ENCODE measurements around the gene AXL.
A peak's percentile ranks its signal among the peaks of the same experiment; 100 is the strongest.

The AXL gene

DNA sequence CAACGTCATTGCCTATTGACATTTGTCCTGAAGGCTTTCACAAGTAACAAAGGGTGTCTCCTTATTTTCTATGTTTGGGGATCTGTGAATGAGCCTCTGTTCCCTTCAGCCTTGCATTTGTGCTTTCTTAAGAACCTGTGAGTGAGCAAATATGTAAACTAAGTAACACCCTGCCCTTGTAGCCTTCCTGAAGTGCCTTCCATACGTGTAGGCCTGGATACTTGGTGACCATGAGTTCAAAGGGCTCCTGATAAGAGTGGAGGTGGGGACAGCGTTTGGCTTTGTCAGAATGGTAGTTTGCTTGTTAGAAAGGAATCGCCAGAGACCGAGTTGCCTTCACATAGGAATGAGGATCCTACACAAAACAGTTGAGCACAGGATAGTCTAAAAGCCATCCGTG lies 76.5 kb downstream of the AXL start:
- H3K4me1 ChIP-seq (ENCODE audit: control insufficient read depth, low read length): peaks cover 65% of the 10 kb centered on the region
- H3K9me3 ChIP-seq (ENCODE audit: control insufficient read depth, insufficient read depth, low read length): no peaks in the 10 kb centered on the region
- no peak overlapping the region for H3K4me2 ChIP-seq (ENCODE audit: low read length)
- H3K79me2 ChIP-seq (ENCODE audit: control insufficient read depth, low read length): peaks cover 25% of the 10 kb centered on the region
- H4K20me1 ChIP-seq (ENCODE audit: control insufficient read depth, insufficient read depth, low read depth, low read length): no peaks in the 10 kb centered on the region
- peaks cover 100% of the 10 kb centered on the region for H3K36me3 ChIP-seq (ENCODE audit: control insufficient read depth, low read length)
- no peaks in the 10 kb centered on the region for H3K27me3 ChIP-seq (ENCODE audit: control insufficient read depth, low read length)
- H3F3A ChIP-seq (ENCODE audit: control insufficient read depth, insufficient read depth): peaks cover 6% of the 10 kb centered on the region
- no peak overlapping the region for H3K27ac ChIP-seq (ENCODE audit: low read depth, low read length)
- no peak for TF ChIP-seq EZH2phosphoT487 (IDR thresholded peaks at IDR 0.05; ENCODE audit: borderline replicate concordance, low read length)
- TF ChIP-seq, protein P1, sequence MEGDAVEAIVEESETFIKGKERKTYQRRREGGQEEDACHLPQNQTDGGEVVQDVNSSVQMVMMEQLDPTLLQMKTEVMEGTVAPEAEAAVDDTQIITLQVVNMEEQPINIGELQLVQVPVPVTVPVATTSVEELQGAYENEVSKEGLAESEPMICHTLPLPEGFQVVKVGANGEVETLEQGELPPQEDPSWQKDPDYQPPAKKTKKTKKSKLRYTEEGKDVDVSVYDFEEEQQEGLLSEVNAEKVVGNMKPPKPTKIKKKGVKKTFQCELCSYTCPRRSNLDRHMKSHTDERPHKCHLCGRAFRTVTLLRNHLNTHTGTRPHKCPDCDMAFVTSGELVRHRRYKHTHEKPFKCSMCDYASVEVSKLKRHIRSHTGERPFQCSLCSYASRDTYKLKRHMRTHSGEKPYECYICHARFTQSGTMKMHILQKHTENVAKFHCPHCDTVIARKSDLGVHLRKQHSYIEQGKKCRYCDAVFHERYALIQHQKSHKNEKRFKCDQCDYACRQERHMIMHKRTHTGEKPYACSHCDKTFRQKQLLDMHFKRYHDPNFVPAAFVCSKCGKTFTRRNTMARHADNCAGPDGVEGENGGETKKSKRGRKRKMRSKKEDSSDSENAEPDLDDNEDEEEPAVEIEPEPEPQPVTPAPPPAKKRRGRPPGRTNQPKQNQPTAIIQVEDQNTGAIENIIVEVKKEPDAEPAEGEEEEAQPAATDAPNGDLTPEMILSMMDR (IDR thresholded peaks at IDR 0.05; ENCODE audit: low read depth, low read length, poor library complexity, severe bottlenecking): no peak
- H3K9me2 ChIP-seq (replicated peaks; ENCODE audit: control insufficient read depth, low read length): no peaks in the 10 kb centered on the region
- H3K4me3 ChIP-seq (ENCODE audit: low read length): no peak overlapping the region

DNA sequence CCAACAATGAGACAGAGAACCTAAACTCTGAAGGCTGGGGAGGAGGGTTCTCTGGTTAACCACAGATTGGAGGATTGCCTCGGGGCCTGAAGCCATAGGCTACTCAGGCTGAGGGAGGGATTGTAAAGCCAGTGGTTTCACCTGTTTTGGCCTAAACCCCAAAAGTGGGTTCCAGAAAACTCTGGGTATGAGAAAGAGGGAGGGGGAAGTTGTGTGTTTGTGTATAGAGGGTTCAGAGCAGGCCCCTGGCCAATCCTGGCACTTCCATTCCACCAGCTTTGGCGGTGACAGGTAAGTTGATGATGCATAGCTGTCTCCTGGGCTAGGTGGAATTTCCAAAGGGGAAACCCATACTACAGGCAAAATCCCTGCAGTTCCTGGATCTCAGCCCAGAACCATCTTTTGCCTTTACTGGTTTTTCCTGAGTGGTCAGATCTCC lies 77.4 kb downstream of the AXL start:
- Histone ChIP-seq H4K20me1 (ENCODE audit: control insufficient read depth, insufficient read depth, low read depth, low read length) (no peaks in the 10 kb centered on the region), H3K27ac (ENCODE audit: low read depth, low read length) (peak overlapping the region; percentile 52)

DNA sequence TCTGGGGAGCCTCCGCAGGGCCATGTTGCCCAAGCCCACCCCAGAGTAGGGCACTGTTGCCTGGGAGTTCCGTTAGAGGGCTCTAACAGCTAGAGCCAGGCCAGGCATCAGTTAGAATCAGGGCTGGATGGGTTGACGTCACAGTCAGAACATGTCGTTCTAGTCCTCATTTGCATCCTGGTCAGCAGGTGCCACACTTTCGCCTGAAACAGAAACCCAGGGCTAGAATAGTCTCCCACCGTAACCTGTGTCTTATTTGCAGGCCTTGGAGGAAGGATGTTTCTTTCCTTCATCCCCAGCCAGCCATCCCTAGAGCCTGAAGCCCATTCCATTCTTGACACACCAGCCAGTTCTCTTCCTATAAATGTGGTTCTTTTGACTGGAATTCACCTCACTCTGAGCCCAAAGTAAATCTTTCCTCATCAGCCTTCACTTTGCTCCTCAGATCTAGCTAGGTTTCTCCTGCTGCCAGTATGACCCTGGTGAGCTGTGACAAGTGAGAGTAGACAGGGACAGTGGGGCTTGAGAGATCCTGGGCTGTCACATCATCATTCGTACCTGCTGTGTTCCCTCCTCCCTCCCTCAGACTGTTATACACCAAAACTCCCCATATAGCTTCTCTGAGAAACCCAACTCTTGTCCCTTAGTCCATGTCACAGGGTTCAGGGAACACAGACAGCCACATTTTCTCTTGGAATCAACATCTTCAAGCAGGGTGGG lies 78.8 kb downstream of the AXL start:
- peak overlapping the region; percentile 7; the same call in 1 of the 2 replicates for H3K4me3 ChIP-seq (ENCODE audit: low read length)
- H3K4me2 ChIP-seq (ENCODE audit: low read length): peak overlapping the region; percentile 42
- no peaks in the 10 kb centered on the region for H4K20me1 ChIP-seq (ENCODE audit: control insufficient read depth, insufficient read depth, low read depth, low read length)
- peaks cover 9% of the 10 kb centered on the region for H3F3A ChIP-seq (ENCODE audit: control insufficient read depth, insufficient read depth)
- H3K9me3 ChIP-seq (ENCODE audit: control insufficient read depth, insufficient read depth, low read length): no peaks in the 10 kb centered on the region
- H3K27me3 ChIP-seq (ENCODE audit: control insufficient read depth, low read length): no peaks in the 10 kb centered on the region
- no peak for TF ChIP-seq EZH2phosphoT487 (IDR thresholded peaks at IDR 0.05; ENCODE audit: borderline replicate concordance, low read length)
- TF ChIP-seq, protein P1 (IDR thresholded peaks at IDR 0.05; ENCODE audit: low read depth, low read length, poor library complexity, severe bottlenecking): no peak
- H3K36me3 ChIP-seq (ENCODE audit: control insufficient read depth, low read length): peaks cover 100% of the 10 kb centered on the region
- peaks cover 85% of the 10 kb centered on the region for H3K4me1 ChIP-seq (ENCODE audit: control insufficient read depth, low read length)
- peaks cover 20% of the 10 kb centered on the region for H3K79me2 ChIP-seq (ENCODE audit: control insufficient read depth, low read length)
- no peaks in the 10 kb centered on the region for H3K9me2 ChIP-seq (replicated peaks; ENCODE audit: control insufficient read depth, low read length)
- peak overlapping the region; percentile 52 for H3K27ac ChIP-seq (ENCODE audit: low read depth, low read length)

More for the DNA sequence above, 77.4 kb downstream of the AXL start:
- Histone ChIP-seq H3K9me3 (ENCODE audit: control insufficient read depth, insufficient read depth, low read length) (no peaks in the 10 kb centered on the region), H3F3A (ENCODE audit: control insufficient read depth, insufficient read depth) (peaks cover 9% of the 10 kb centered on the region), H3K4me3 (ENCODE audit: low read length) (0 out of 2 replicates have a peak overlapping the region, but pooled peaks have one; percentile 7), H3K9me2 (replicated peaks; ENCODE audit: control insufficient read depth, low read length) (no peaks in the 10 kb centered on the region), H3K4me1 (ENCODE audit: control insufficient read depth, low read length) (peaks cover 72% of the 10 kb centered on the region), H3K79me2 (ENCODE audit: control insufficient read depth, low read length) (peaks cover 21% of the 10 kb centered on the region), H3K4me2 (ENCODE audit: low read length) (peak overlapping the region; percentile 42), H3K36me3 (ENCODE audit: control insufficient read depth, low read length) (peaks cover 100% of the 10 kb centered on the region), H3K27me3 (ENCODE audit: control insufficient read depth, low read length) (no peaks in the 10 kb centered on the region)
- TF ChIP-seq, protein P1 (IDR thresholded peaks at IDR 0.05; ENCODE audit: low read depth, low read length, poor library complexity, severe bottlenecking): no peak
- TF ChIP-seq EZH2phosphoT487 (IDR thresholded peaks at IDR 0.05; ENCODE audit: borderline replicate concordance, low read length): no peak

Data from DOHH2 (cell line).